Loucy (cell line): ENCODE data around the gene CDHR5.
"Not testable (repeated sequence)": the region's sequence is repeated elsewhere in the genome, so short reads cannot be mapped to it uniquely, and the experiment has no call there.

Experiments
- CTCF ChIP-seq: fragments of 200-600 bp; sonication (generic); conservative IDR thresholded peaks from 2 replicates; pipeline ENCODE4 v1.5.1; 2014; ENCODE audit warnings: mild to moderate bottlenecking, antibody characterized with exemption, low read length
- EZH2phosphoT487 ChIP-seq: fragments of 200-600 bp; IDR thresholded peaks from 2 replicates; pipeline ENCODE4 v1.6.1; 2018; ENCODE audit warnings: antibody characterized with exemption, mild to moderate bottlenecking, moderate library complexity, borderline replicate concordance

DNA sequence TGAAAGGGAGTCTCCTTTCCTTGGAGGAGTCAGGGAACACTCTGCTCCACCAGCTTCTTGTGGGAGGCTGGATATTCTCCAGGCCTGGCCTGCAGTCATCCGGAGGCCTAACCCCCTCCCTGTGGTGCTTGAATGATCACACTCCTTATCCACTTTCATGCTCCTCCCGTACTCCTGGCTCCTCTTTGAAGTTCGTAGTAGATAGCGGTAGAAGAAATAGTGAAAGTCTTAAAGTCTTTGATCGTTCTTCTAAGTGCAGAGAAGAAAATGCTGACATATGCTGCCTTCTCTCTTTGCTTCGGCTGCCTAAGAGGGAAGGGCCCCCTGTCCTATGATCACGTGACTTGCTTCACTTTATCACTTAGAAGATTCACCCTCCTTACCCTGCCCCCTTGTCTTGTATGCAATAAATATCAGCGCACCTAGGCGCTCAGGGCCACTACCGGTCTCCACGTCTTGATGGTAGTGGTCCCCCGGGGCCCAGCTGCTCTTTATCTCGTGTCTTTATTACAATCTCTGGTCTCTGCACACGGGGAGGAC lies 50.7 kb downstream of the CDHR5 start:
- not testable (repeated sequence) for TF ChIP-seq CTCF, EZH2phosphoT487
